ENCODE measurements around the gene MUC7.

- TF ChIP-seq, protein P1, sequence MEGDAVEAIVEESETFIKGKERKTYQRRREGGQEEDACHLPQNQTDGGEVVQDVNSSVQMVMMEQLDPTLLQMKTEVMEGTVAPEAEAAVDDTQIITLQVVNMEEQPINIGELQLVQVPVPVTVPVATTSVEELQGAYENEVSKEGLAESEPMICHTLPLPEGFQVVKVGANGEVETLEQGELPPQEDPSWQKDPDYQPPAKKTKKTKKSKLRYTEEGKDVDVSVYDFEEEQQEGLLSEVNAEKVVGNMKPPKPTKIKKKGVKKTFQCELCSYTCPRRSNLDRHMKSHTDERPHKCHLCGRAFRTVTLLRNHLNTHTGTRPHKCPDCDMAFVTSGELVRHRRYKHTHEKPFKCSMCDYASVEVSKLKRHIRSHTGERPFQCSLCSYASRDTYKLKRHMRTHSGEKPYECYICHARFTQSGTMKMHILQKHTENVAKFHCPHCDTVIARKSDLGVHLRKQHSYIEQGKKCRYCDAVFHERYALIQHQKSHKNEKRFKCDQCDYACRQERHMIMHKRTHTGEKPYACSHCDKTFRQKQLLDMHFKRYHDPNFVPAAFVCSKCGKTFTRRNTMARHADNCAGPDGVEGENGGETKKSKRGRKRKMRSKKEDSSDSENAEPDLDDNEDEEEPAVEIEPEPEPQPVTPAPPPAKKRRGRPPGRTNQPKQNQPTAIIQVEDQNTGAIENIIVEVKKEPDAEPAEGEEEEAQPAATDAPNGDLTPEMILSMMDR (conservative IDR thresholded peaks at IDR 0.05), result no peak
- no peak for TF ChIP-seq ZFX (IDR thresholded peaks at IDR 0.05)
Measured at GRCh38 chr4:70426789-70427188, 45.2 kb upstream of the MUC7 start.
